ENCODE measurements around the gene MYBBP1A. TPM values are rescaled to one million over a fixed set of nuclear protein-coding genes. Genes with fewer than 3 reads are reported as not detected.

Gene MYBBP1A
- total and polyA plus RNA-seq, 2 of the 8 experiments (the other 6 are each of a cell fraction or from before 2014, with no cell fraction given), result 46.8 to 151 TPM

GRCh38 chr17:4525691-4526397 is 29.3 kb downstream of the MYBBP1A start:
- Histone ChIP-seq H4K20me1 (replicated peaks in 1 of 2; ENCODE audit: control insufficient read depth in 1 of 2, insufficient read depth in 2 of 2, low read length in 2 of 2) (peaks cover 0 to 1% of the 10 kb centered on the region in 2 experiments), H4K5ac (ENCODE audit: insufficient read length, low read depth, low read length) (no peak overlapping the region), H3K79me1 (ENCODE audit: low read depth, low read length) (no peaks in the 10 kb centered on the region), H2BK15ac (ENCODE audit: low read length) (no peak overlapping the region), H3K14ac (ENCODE audit: insufficient read length) (no peak overlapping the region), H3K18ac (ENCODE audit: extremely low read depth, low read length) (no peak overlapping the region), H2AFZ (ENCODE audit: low read length) (no peak overlapping the region), H3K79me2 (ENCODE audit: control insufficient read depth in 1 of 2, insufficient read depth in 2 of 2, low read length in 2 of 2) (no peaks in the 10 kb centered on the region), H4K8ac (ENCODE audit: extremely low read depth, insufficient read depth, low read length) (no peak overlapping the region), H3K23me2 (ENCODE audit: low read depth, low read length) (no peaks in the 10 kb centered on the region), H2BK120ac (replicated peaks; ENCODE audit: low read depth, low read length) (no peak overlapping the region), H4K91ac (replicated peaks; ENCODE audit: insufficient read length, low read length) (no peak overlapping the region), H2BK20ac (ENCODE audit: low read length) (no peak overlapping the region), H3K56ac (replicated peaks; ENCODE audit: insufficient read length, low read depth, low read length) (no peak overlapping the region), H3K4me1 (replicated peaks in 1 of 4; ENCODE audit: control insufficient read depth in 3 of 4, insufficient read depth in 4 of 4, low read length in 3 of 4) (no peaks in the 10 kb centered on the region), H3K27me3 (replicated peaks in 1 of 4; ENCODE audit: control insufficient read depth in 3 of 4, extremely low read depth in 1 of 4, insufficient read depth in 3 of 4, low read length in 3 of 4) (peaks cover 0 to 21% (median 18%) of the 10 kb centered on the region in 4 experiments; a peak in 6 of 7 replicates), H2AK5ac (ENCODE audit: low read depth, low read length) (no peak overlapping the region), H3K9me3 (ENCODE audit: insufficient read depth in 2 of 2, low read depth in 1 of 2, low read length in 1 of 2) (no peaks in the 10 kb centered on the region), H3K4me3 (ENCODE audit: extremely low read depth in 1 of 4, insufficient read depth in 2 of 4, low read depth in 3 of 4, low read length in 4 of 4) (no peak overlapping the region), H3K4ac (replicated peaks; ENCODE audit: insufficient read length, low read depth, low read length) (no peak overlapping the region), H3K23ac (ENCODE audit: insufficient read length) (no peak overlapping the region), H2BK12ac (ENCODE audit: low read depth, low read length) (no peak overlapping the region), H3K4me2 (ENCODE audit: insufficient read depth in 1 of 2, low read depth in 2 of 2, low read length in 2 of 2) (no peak overlapping the region), H2BK5ac (ENCODE audit: low read depth, low read length) (no peak overlapping the region), H3K27ac (ENCODE audit: low read depth, low read length) (no peak overlapping the region), H3K36me3 (ENCODE audit: control insufficient read depth in 2 of 4, insufficient read depth in 4 of 4, low read length in 3 of 4) (no peaks in the 10 kb centered on the region), H3K9ac (replicated peaks in 1 of 4; ENCODE audit: extremely low read depth in 1 of 4, low read depth in 3 of 4, low read length in 3 of 4) (no peak overlapping the region)
- 87% methylated on average over 11 of the region's 11 CpGs; no CpG with 5 or more reads in 1 of the 2 experiments for WGBS, 2 experiments (ENCODE audit: extremely low coverage in 1 of 2, insufficient coverage in 1 of 2, insufficient read length in 1 of 2, insufficient replicate concordance in 2 of 2, low coverage in 1 of 2, low lambda C conversion rate in 2 of 2, missing lambda C conversion rate in 1 of 2)
- TF ChIP-seq KDM1A (IDR thresholded peaks at IDR 0.05; ENCODE audit: borderline replicate concordance, low read length) (peak; percentile 77; the same call in 1 of the 2 replicates), NANOG (IDR thresholded peaks at IDR 0.05; ENCODE audit: insufficient read depth, low read depth, low read length, poor library complexity, severe bottlenecking) (no peak)
- no peak for DNase-seq (ENCODE audit: low read depth in 1 of 2, low spot score in 2 of 2)
- no peak for FAIRE-seq
- POLR2A ChIA-PET (ENCODE audit: partially characterized antibody), result interaction anchor here (0.8 to 37.1 kb wide), 4 partner anchors 21 to 130 kb away, joined by 3 to 546 read pairs (median 3); partner anchors contain the start of genes GGT6 and MYBBP1A
- CTCF ChIA-PET (ENCODE audit: partially characterized antibody), result interaction anchor here (0.7 kb wide), 1 partner anchor 9 kb away, joined by 3 read pairs; no protein-coding TSS in a partner anchor
